Esophagus muscularis mucosa (tissue), 4 donors: ENCODE data around the gene ARFGAP3. TPM values are rescaled to one million over a fixed set of nuclear protein-coding genes. Genes with fewer than 3 reads are reported as not detected.

Experiments
- DNase-seq: peaks from one replicate; pipeline ENCODE4 v3.0.0-alpha.2; 2017; ENCODE audit errors: extremely low spot score
- H3K27ac ChIP-seq, 4 donors: fragments of 200-600 bp; sonication (generic); replicated peaks in 1 of 4; 1 replicate in 3 of 4; 2 replicates in 1 of 4; pipeline ENCODE4 v1.5.1; 2016 to 2019; ENCODE audit warnings: mild to moderate bottlenecking in 1 of 4
- H3K27me3 ChIP-seq, 4 donors: fragments of 200-600 bp; sonication (generic); one replicate each; pipeline versions ENCODE4 v1.5.1 to v1.6.0; 2016 to 2019
- H3K36me3 ChIP-seq, 4 donors: fragments of 200-600 bp; sonication (generic); one replicate each; pipeline ENCODE4 v1.5.1; 2016 to 2019
- H3K4me1 ChIP-seq, 4 donors: fragments of 200-600 bp; sonication (generic); one replicate each; pipeline ENCODE4 v1.5.1; 2016 to 2019
- H3K4me3 ChIP-seq, 4 donors: fragments of 200-600 bp; sonication (generic); 1 replicate in 2 of 4; 2 replicates in 2 of 4; pipeline ENCODE4 v1.5.1; 2016 to 2019; ENCODE audit warnings: mild to moderate bottlenecking in 4 of 4, moderate library complexity in 1 of 4
- H3K9me3 ChIP-seq, 4 donors: fragments of 200-600 bp; sonication (generic); 1 replicate in 3 of 4; 2 replicates in 1 of 4; pipeline ENCODE4 v1.5.1; 2016 to 2019
- CTCF ChIP-seq, 3 experiments: fragments of 200-600 bp in 2 of 3; fragments of 450-650 bp in 1 of 3; sonication (generic) in 2 of 3; IDR thresholded peaks; one replicate each; pipeline ENCODE4 v1.5.1; 2017 to 2019; ENCODE audit warnings: antibody characterized with exemption in 3 of 3, mild to moderate bottlenecking in 2 of 3, moderate library complexity in 1 of 3
- EP300 ChIP-seq: sonication (generic); formaldehyde crosslinking; IDR thresholded peaks from one replicate; pipeline ENCODE4 v1.6.1; 2017; ENCODE audit warnings: antibody characterized with exemption
- POLR2A ChIP-seq: fragments of 450-650 bp; IDR thresholded peaks from one replicate; pipeline ENCODE4 v1.6.1; 2017; ENCODE audit warnings: antibody characterized with exemption, moderate library complexity, mild to moderate bottlenecking, low read depth
- POLR2AphosphoS5 ChIP-seq, 2 donors: sonication (generic); formaldehyde crosslinking; IDR thresholded peaks; one replicate each; pipeline ENCODE4 v1.6.1; 2017; ENCODE audit warnings: antibody characterized with exemption in 2 of 2
- WGBS: methylation state at CpG from one replicate; pipeline ENCODE4 v1.1.5; 2018; 5-methylcytosine and 5-hydroxymethylcytosine counted together
- intact Hi-C: fragments of 100-400 bp; cut with DNase I; formaldehyde crosslinking; loops from one replicate; pipeline ENCODE4 v1.15.1; 2023
- total RNA-seq, 4 donors: library from RNA; depleted of rRNA; stranded (reverse); fragments of >200 nt; gene quantifications; one replicate each; pipeline versions ENCODE4 v1.1.0 to v1.2.1, GENCODE V29; 2016

The ARFGAP3 gene
- total RNA-seq, 4 donors from 2014 or later: 38.8 to 63.5 (median 41.4) TPM

- DNase-seq: no peak
- no peaks in the 10 kb centered on the region for H3K27me3 ChIP-seq
- H3K9me3 ChIP-seq: no peaks in the 10 kb centered on the region
- TF ChIP-seq EP300: no peak
- no peak for TF ChIP-seq POLR2AphosphoS5 (IDR thresholded peaks at IDR 0.05)
- no peak for TF ChIP-seq CTCF (IDR thresholded peaks at IDR 0.05)
- TF ChIP-seq POLR2A: no peak
- H3K36me3 ChIP-seq: peaks cover 63 to 100% (median 99%) of the 10 kb centered on the region in 4 donors
- no peak overlapping the region for H3K4me3 ChIP-seq
- WGBS: 84% methylated on average over 3 of the region's 3 CpGs
- intact Hi-C loops: no loop called here
- no peak overlapping the region for H3K27ac ChIP-seq
- H3K4me1 ChIP-seq: no peaks in the 10 kb centered on the region
Measured at GRCh38 chr22:42829302-42829701, 27.8 kb downstream of the ARFGAP3 start.

GRCh38 chr22:42825796-42826195 lies 31.3 kb downstream of the ARFGAP3 start:
- Histone ChIP-seq H3K27me3 (no peaks in the 10 kb centered on the region), H3K4me3 (no peak overlapping the region), H3K36me3 (peaks cover 29 to 92% (median 89%) of the 10 kb centered on the region in 4 donors), H3K4me1 (no peaks in the 10 kb centered on the region), H3K27ac (no peak overlapping the region), H3K9me3 (peaks cover 0 to 5% (median 0%) of the 10 kb centered on the region in 4 donors)
- 81% methylated on average over 3 of the region's 3 CpGs for WGBS
- DNase-seq: no peak
- intact Hi-C loops: no loop called here
- TF ChIP-seq POLR2A (no peak), CTCF (IDR thresholded peaks at IDR 0.05) (no peak), EP300 (no peak), POLR2AphosphoS5 (IDR thresholded peaks at IDR 0.05) (no peak)

- Histone ChIP-seq H3K9me3 (peaks cover 0 to 5% (median 0%) of the 10 kb centered on the region in 4 donors), H3K27me3 (no peaks in the 10 kb centered on the region), H3K4me3 (no peak overlapping the region), H3K27ac (no peak overlapping the region), H3K36me3 (peaks cover 15 to 62% (median 55%) of the 10 kb centered on the region in 4 donors), H3K4me1 (peaks cover 0 to 14% (median 12%) of the 10 kb centered on the region in 4 donors)
- DNase-seq: no peak
- intact Hi-C loops: no loop called here
- no peak for TF ChIP-seq CTCF (IDR thresholded peaks at IDR 0.05)
- no peak for TF ChIP-seq POLR2AphosphoS5 (IDR thresholded peaks at IDR 0.05)
- TF ChIP-seq EP300: no peak
- TF ChIP-seq POLR2A: no peak
- 94% methylated on average over 3 of the region's 3 CpGs for WGBS
Measured at GRCh38 chr22:42821386-42821785, 35.7 kb downstream of the ARFGAP3 start.

DNA sequence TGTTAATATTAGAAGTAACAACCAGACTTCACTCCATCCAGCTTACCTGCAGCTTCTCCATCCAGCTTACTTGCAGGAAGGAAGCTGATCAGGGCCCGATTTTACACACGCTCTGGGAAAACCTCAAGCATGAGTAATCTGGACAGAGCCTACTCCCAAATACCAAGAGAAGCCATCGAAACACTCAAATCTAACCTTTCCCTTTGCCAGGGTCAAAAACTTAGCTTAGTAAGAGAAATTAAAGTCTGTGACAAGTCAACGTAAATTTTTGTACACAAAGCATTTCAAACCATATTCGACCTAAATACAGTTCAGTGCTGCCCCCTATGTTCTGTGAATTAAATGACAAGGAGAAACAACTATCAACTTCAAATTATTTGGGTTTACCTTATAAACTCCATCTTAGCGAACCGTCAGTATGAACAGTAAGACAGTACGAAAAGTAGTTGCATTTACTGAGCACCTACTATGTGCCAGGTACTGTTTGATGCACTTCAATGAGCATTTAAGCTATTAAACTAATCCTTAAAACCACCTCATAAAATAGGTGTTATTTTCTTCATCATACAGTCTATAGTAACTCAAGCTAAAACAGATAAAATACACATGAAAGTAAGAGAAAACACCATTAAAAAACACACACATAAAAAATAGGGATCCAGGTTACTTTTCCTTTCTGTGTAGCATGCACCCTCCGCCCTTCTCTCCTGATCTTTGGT lies 36.9 kb downstream of the ARFGAP3 start:
- TF ChIP-seq POLR2A (no peak), CTCF (IDR thresholded peaks at IDR 0.05) (peak; percentile 42 to 57 (median 55)), POLR2AphosphoS5 (IDR thresholded peaks at IDR 0.05) (no peak), EP300 (no peak)
- 54% methylated on average over 9 of the region's 9 CpGs for WGBS
- Histone ChIP-seq H3K27ac (peak overlapping the region in 1 of 4 donors; percentile 5), H3K4me1 (peaks cover 0 to 14% (median 12%) of the 10 kb centered on the region in 4 donors), H3K27me3 (no peaks in the 10 kb centered on the region), H3K9me3 (peaks cover 0 to 5% (median 0%) of the 10 kb centered on the region in 4 donors), H3K36me3 (peaks cover 17 to 61% (median 54%) of the 10 kb centered on the region in 4 donors), H3K4me3 (no peak overlapping the region)
- DNase-seq: no peak
- intact Hi-C loops: no loop called here
